Left ventricle myocardium inferior (tissue), 1 donor: ENCODE data around the gene KRTAP13-3. TPM values are rescaled to one million over a fixed set of nuclear protein-coding genes. Genes with fewer than 3 reads are reported as not detected.

Experiments used
- DNase-seq: peaks from one replicate; pipeline ENCODE4 v3.0.0-alpha.2; 2020
- H3K27ac ChIP-seq: fragments of 200-600 bp; replicated peaks from 2 replicates; pipeline ENCODE4 v1.8.0; 2021
- H3K27me3 ChIP-seq: fragments of 200-600 bp; 2 replicates; pipeline ENCODE4 v1.8.0; 2021; ENCODE audit warnings: low read depth
- H3K36me3 ChIP-seq: fragments of 200-600 bp; 2 replicates; pipeline ENCODE4 v1.8.0; 2021
- H3K4me1 ChIP-seq: fragments of 200-600 bp; 2 replicates; pipeline ENCODE4 v1.8.0; 2021
- H3K4me3 ChIP-seq: fragments of 200-600 bp; 2 replicates; pipeline ENCODE4 v1.8.0; 2021; ENCODE audit warnings: mild to moderate bottlenecking, moderate library complexity
- H3K9me3 ChIP-seq: fragments of 200-600 bp; replicated peaks from 2 replicates; pipeline ENCODE4 v1.8.0; 2021
- CTCF ChIP-seq: fragments of 200-600 bp; IDR thresholded peaks from 2 replicates; pipeline ENCODE4 v1.8.0; 2021; ENCODE audit warnings: antibody characterized with exemption, mild to moderate bottlenecking, borderline replicate concordance
- intact Hi-C: fragments of 100-400 bp; cut with micrococcal nuclease; formaldehyde crosslinking; loops from one replicate; pipeline ENCODE4 v1.11.0; 2022
- total RNA-seq: library from RNA; stranded (reverse); fragmentation: NEBNext Ultra II Directional; extraction: Animal tissue kit (Norgen Biotek cat#: 25700); gene quantifications from one replicate; pipeline ENCODE4 v1.2.1, GENCODE V29; 2021
- donor health status: DM: no; HTN: yes; CAD: no; lungs with severe emphysema.

The KRTAP13-3 gene
- total RNA-seq, 1 donor from 2014 or later, result not detected

- H3K27me3 ChIP-seq, result peaks cover 5% of the 10 kb centered on the region
- intact Hi-C loops, result loop anchor here (5.0 kb wide), 1 partner anchor 288 kb away; no protein-coding TSS in a partner anchor
- no peak for DNase-seq
- H3K4me1 ChIP-seq, result no peaks in the 10 kb centered on the region
- H3K36me3 ChIP-seq, result no peaks in the 10 kb centered on the region
- H3K9me3 ChIP-seq, result no peaks in the 10 kb centered on the region
- no peak overlapping the region for H3K4me3 ChIP-seq
- no peak overlapping the region for H3K27ac ChIP-seq
- TF ChIP-seq CTCF, result peak; percentile 56
Measured at GRCh38 chr21:30444204-30444603, 18.5 kb upstream of the KRTAP13-3 start.

GRCh38 chr21:30443226-30443625 lies 17.5 kb upstream of the KRTAP13-3 start:
- intact Hi-C loops, result loop anchor here (5.0 kb wide), 1 partner anchor 289 kb away; no protein-coding TSS in a partner anchor
- H3K4me1 ChIP-seq, result no peaks in the 10 kb centered on the region
- TF ChIP-seq CTCF, result no peak
- no peaks in the 10 kb centered on the region for H3K36me3 ChIP-seq
- H3K27ac ChIP-seq, result no peak overlapping the region
- DNase-seq, result no peak
- no peak overlapping the region for H3K4me3 ChIP-seq
- peaks cover 5% of the 10 kb centered on the region for H3K27me3 ChIP-seq
- no peaks in the 10 kb centered on the region for H3K9me3 ChIP-seq

- TF ChIP-seq CTCF, result no peak
- H3K9me3 ChIP-seq, result no peaks in the 10 kb centered on the region
- no peak within 1 kb of the TSS for H3K27ac ChIP-seq
- H3K4me3 ChIP-seq, result no peak within 1 kb of the TSS
- DNase-seq, result no peak
- H3K4me1 ChIP-seq, result no peaks in the 10 kb centered on the region
- intact Hi-C loops, result loop anchor here (5.0 kb wide), 1 partner anchor 292 kb away; no protein-coding TSS in a partner anchor
- peaks cover 5% of the 10 kb centered on the region for H3K27me3 ChIP-seq
- no peaks in the 10 kb centered on the region for H3K36me3 ChIP-seq
Measured at GRCh38 chr21:30439975-30440374, 14.2 kb upstream of the KRTAP13-3 start, which contains the start of gene KRTAP15-1. TSS of gene KRTAP15-1 (plus strand) at chr21:30440275. CDS start at chr21:30440328, 53 bp downstream.

- intact Hi-C loops, result no loop called here
- no peak for DNase-seq
- Histone ChIP-seq H3K4me3 (no peak overlapping the region), H3K36me3 (no peaks in the 10 kb centered on the region), H3K9me3 (no peaks in the 10 kb centered on the region), H3K27me3 (peaks cover 5% of the 10 kb centered on the region), H3K4me1 (no peaks in the 10 kb centered on the region), H3K27ac (no peak overlapping the region)
- TF ChIP-seq CTCF, result no peak
Measured at GRCh38 chr21:30437010-30437565, 11.4 kb upstream of the KRTAP13-3 start.

- Histone ChIP-seq H3K36me3 (no peaks in the 10 kb centered on the region), H3K27ac (no peak overlapping the region), H3K4me3 (no peak overlapping the region), H3K4me1 (no peaks in the 10 kb centered on the region), H3K9me3 (no peaks in the 10 kb centered on the region), H3K27me3 (no peaks in the 10 kb centered on the region)
- peak; percentile 68 for TF ChIP-seq CTCF
- DNase-seq, result no peak
- intact Hi-C loops, result no loop called here
Measured at GRCh38 chr21:30434033-30434631, 8.4 kb upstream of the KRTAP13-3 start.
